ENCODE measurements around the gene GPSM1.

- no peak for TF ChIP-seq CTCF (IDR thresholded peaks at IDR 0.05 in 8 of 11, conservative IDR thresholded peaks at IDR 0.05 in 3 of 11)
- no peak for TF ChIP-seq POLR2A (IDR thresholded peaks at IDR 0.05)
- no peak for TF ChIP-seq POLR2AphosphoS5 (IDR thresholded peaks at IDR 0.05)
These were observed 51.6 kb downstream of the GPSM1 start for GRCh38 chr9:136379003-136379287.
